ENCODE results near the gene DPP10.

GRCh38 chr2:114688241-114688640 lies 245.8 kb downstream of the DPP10 start:
- TF ChIP-seq, protein P1, sequence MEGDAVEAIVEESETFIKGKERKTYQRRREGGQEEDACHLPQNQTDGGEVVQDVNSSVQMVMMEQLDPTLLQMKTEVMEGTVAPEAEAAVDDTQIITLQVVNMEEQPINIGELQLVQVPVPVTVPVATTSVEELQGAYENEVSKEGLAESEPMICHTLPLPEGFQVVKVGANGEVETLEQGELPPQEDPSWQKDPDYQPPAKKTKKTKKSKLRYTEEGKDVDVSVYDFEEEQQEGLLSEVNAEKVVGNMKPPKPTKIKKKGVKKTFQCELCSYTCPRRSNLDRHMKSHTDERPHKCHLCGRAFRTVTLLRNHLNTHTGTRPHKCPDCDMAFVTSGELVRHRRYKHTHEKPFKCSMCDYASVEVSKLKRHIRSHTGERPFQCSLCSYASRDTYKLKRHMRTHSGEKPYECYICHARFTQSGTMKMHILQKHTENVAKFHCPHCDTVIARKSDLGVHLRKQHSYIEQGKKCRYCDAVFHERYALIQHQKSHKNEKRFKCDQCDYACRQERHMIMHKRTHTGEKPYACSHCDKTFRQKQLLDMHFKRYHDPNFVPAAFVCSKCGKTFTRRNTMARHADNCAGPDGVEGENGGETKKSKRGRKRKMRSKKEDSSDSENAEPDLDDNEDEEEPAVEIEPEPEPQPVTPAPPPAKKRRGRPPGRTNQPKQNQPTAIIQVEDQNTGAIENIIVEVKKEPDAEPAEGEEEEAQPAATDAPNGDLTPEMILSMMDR (IDR thresholded peaks at IDR 0.05): no peak
- TF ChIP-seq POLR2AphosphoS5 (IDR thresholded peaks at IDR 0.05; ENCODE audit: low read depth, low read length): no peak
- no peak for TF ChIP-seq REST (IDR thresholded peaks at IDR 0.05; ENCODE audit: insufficient read depth in 1 of 2, low read depth in 2 of 2, low read length in 1 of 2)
